ENCODE results near the gene NPR2. TPM values are rescaled to one million over a fixed set of nuclear protein-coding genes. Genes with fewer than 3 reads are reported as not detected.
A peak's percentile ranks its signal among the peaks of the same experiment; 100 is the strongest.

NPR2 gene
- total and polyA plus RNA-seq, 2 of the 13 experiments (the other 11 are each of a cell fraction or from before 2014, with no cell fraction given), result 7.4 to 9.4 TPM

DNA sequence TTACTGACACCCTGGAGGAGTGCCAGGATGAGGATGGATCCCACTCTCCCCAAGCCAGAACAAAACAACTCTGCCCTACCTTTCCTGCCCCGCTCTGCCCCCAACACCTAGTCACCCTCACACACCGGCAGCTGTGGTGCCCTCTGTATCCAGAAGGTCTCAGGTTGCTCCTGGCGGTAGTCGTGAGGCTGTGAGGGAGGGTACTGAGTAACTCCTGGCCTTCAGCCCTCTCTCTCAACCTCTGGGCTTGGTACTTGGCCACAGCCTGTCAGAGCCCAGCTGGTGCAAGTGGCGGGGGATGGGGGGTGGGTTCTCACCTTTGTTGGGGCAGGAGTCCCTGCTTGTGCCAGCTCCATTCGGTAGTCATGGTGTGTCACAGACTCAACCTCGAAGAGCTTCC is 18.7 kb downstream of the NPR2 start (continued):
- TF ChIP-seq, protein P1, sequence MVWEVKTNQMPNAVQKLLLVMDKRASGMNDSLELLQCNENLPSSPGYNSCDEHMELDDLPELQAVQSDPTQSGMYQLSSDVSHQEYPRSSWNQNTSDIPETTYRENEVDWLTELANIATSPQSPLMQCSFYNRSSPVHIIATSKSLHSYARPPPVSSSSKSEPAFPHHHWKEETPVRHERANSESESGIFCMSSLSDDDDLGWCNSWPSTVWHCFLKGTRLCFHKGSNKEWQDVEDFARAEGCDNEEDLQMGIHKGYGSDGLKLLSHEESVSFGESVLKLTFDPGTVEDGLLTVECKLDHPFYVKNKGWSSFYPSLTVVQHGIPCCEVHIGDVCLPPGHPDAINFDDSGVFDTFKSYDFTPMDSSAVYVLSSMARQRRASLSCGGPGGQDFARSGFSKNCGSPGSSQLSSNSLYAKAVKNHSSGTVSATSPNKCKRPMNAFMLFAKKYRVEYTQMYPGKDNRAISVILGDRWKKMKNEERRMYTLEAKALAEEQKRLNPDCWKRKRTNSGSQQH (CRISPR knock-in tag; IDR thresholded peaks at IDR 0.05; ENCODE audit: low read depth), result no peak
- no peak for TF ChIP-seq CBFB (CRISPR knock-in tag; IDR thresholded peaks at IDR 0.05)
- no peak for TF ChIP-seq IKZF1 (IDR thresholded peaks at IDR 0.05)
- no peak for TF ChIP-seq NR2F2 (IDR thresholded peaks at IDR 0.05; ENCODE audit: borderline replicate concordance, low read depth)
- TF ChIP-seq ZNF34 (CRISPR knock-in tag; IDR thresholded peaks at IDR 0.05; ENCODE audit: borderline replicate concordance), result no peak
- no peak for TF ChIP-seq ZNF552 (CRISPR knock-in tag; IDR thresholded peaks at IDR 0.05; ENCODE audit: borderline replicate concordance)
- TF ChIP-seq ESRRA (CRISPR knock-in tag; IDR thresholded peaks at IDR 0.05; ENCODE audit: low read depth), result no peak
- TF ChIP-seq, protein P2, sequence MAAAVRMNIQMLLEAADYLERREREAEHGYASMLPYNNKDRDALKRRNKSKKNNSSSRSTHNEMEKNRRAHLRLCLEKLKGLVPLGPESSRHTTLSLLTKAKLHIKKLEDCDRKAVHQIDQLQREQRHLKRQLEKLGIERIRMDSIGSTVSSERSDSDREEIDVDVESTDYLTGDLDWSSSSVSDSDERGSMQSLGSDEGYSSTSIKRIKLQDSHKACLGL (CRISPR knock-in tag; IDR thresholded peaks at IDR 0.05), result no peak
- no peak for TF ChIP-seq SMC3 (IDR thresholded peaks at IDR 0.05; ENCODE audit: low read length)
- no peak for TF ChIP-seq ZFP41 (CRISPR knock-in tag; IDR thresholded peaks at IDR 0.05; ENCODE audit: borderline replicate concordance)

DNA sequence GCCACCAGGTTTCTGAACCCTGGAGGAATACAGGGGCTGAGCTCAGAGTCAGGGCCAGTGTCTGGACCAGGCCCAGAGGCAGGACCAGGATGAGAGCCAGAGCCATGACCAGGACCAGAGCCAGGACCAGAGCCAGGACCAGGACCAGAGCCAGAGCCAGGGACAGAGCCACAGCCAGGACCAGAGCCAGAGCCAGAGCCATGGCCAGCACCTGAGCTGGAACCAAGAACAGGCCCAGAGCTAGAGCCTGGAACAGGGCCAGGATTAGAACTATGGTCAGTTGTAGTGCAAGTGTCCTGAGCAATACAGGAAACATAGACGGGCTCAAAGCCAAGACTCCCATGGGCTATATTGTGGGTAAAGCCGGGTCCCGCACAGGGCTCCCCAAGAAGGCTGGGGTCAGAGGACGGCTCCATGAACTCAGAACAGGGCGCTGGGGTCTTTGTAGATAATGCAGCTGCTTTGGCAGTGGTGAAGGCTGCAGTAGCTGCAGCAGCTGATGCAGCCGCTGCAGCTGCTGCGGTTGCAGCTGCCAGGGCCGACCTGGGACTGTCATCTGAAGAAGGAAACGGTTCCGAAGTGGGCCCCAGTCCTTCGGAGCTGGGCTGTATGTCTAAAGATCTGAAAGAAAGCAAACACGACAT is 20.1 kb downstream of the NPR2 start:
- ChIA-PET CTCF (ENCODE audit: low intra/inter-chr PET ratio, low total read pairs) (no interaction called here), POLR2A (interaction anchor here (0.6 to 1.3 kb wide), 6 partner anchors 11 to 121 kb away, joined by 3 to 5 read pairs (median 3); partner anchors contain the start of genes CREB3 and TLN1)
- WGBS (ENCODE audit: low lambda C conversion rate), result 17% methylated on average over 6 of the region's 12 CpGs
- Histone ChIP-seq H3K4me2 (ENCODE audit: low read depth, low read length) (peak overlapping the region; percentile 87), H3K9me3 (ENCODE audit: low read length) (no peaks in the 10 kb centered on the region), H3K36me3 (replicated peaks in 1 of 2; ENCODE audit: control insufficient read depth in 1 of 2, insufficient read depth in 2 of 2, low read length in 2 of 2) (peaks cover 4% of the 10 kb centered on the region in 2 experiments; a peak in 2 of 5 replicates), H3K9ac (ENCODE audit: insufficient read depth, low read depth, low read length) (peak overlapping the region; percentile 66; the same call in 1 of the 2 replicates), H4K20me1 (ENCODE audit: insufficient read depth, low read length) (no peaks in the 10 kb centered on the region), H2AFZ (ENCODE audit: low read length) (no peak overlapping the region), H3K27me3 (ENCODE audit: control insufficient read depth in 1 of 2, insufficient read depth in 2 of 2, low read length in 2 of 2) (no peaks in the 10 kb centered on the region), H3K79me2 (ENCODE audit: insufficient read depth, low read length) (peaks cover 5% of the 10 kb centered on the region), H3K27ac (ENCODE audit: extremely low read length, insufficient read depth, low read length) (peak overlapping the region; percentile 62), H3K4me3 (replicated peaks in 1 of 3; ENCODE audit: insufficient read depth in 1 of 3, low read depth in 2 of 3, low read length in 3 of 3) (peak overlapping the region; percentile 48 to 68 (median 56)), H3K4me1 (ENCODE audit: insufficient read depth, low read length) (peaks cover 36% of the 10 kb centered on the region)
- no peak for DNase-seq (ENCODE audit: low spot score)
- intact Hi-C loops (cut with micrococcal nuclease; ENCODE audit: unreplicated experiment) (no loop called here), in situ Hi-C loops (cut with HindIII; ENCODE audit: extremely low pct_ligation_motif_present, low pct_unique_long_range_greater_than_20kb) (no loop called here)
- FAIRE-seq, result no peak
- no peak for ATAC-seq
- BruUV-seq (replicated peaks), result no TSS peak
- TF ChIP-seq, protein P3, sequence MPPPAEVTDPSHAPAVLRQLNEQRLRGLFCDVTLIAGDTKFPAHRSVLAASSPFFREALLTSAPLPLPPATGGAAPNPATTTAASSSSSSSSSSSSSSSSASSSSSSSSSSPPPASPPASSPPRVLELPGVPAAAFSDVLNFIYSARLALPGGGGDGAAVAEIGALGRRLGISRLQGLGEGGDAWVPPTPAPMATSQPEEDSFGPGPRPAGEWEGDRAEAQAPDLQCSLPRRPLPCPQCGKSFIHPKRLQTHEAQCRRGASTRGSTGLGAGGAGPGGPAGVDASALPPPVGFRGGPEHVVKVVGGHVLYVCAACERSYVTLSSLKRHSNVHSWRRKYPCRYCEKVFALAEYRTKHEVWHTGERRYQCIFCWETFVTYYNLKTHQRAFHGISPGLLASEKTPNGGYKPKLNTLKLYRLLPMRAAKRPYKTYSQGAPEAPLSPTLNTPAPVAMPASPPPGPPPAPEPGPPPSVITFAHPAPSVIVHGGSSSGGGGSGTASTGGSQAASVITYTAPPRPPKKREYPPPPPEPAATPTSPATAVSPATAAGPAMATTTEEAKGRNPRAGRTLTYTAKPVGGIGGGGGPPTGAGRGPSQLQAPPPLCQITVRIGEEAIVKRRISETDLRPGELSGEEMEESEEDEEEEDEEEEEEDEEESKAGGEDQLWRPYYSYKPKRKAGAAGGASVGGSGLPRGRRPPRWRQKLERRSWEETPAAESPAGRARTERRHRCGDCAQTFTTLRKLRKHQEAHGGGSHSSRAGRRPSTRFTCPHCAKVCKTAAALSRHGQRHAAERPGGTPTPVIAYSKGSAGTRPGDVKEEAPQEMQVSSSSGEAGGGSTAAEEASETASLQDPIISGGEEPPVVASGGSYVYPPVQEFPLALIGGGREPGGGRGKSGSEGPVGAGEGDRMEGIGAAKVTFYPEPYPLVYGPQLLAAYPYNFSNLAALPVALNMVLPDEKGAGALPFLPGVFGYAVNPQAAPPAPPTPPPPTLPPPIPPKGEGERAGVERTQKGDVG (CRISPR knock-in tag; IDR thresholded peaks at IDR 0.05; ENCODE audit: borderline replicate concordance), result 0 out of 2 replicates have a peak, but pooled peaks have one; percentile 14
- no peak for TF ChIP-seq SNAPC2 (CRISPR knock-in tag; IDR thresholded peaks at IDR 0.05)
- no peak for TF ChIP-seq ZNF558 (CRISPR knock-in tag; IDR thresholded peaks at IDR 0.05; ENCODE audit: borderline replicate concordance)
- TF ChIP-seq, protein P4, sequence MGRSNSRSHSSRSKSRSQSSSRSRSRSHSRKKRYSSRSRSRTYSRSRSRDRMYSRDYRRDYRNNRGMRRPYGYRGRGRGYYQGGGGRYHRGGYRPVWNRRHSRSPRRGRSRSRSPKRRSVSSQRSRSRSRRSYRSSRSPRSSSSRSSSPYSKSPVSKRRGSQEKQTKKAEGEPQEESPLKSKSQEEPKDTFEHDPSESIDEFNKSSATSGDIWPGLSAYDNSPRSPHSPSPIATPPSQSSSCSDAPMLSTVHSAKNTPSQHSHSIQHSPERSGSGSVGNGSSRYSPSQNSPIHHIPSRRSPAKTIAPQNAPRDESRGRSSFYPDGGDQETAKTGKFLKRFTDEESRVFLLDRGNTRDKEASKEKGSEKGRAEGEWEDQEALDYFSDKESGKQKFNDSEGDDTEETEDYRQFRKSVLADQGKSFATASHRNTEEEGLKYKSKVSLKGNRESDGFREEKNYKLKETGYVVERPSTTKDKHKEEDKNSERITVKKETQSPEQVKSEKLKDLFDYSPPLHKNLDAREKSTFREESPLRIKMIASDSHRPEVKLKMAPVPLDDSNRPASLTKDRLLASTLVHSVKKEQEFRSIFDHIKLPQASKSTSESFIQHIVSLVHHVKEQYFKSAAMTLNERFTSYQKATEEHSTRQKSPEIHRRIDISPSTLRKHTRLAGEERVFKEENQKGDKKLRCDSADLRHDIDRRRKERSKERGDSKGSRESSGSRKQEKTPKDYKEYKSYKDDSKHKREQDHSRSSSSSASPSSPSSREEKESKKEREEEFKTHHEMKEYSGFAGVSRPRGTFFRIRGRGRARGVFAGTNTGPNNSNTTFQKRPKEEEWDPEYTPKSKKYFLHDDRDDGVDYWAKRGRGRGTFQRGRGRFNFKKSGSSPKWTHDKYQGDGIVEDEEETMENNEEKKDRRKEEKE (IDR thresholded peaks at IDR 0.05), result no peak
- TF ChIP-seq TGIF2 (CRISPR knock-in tag; IDR thresholded peaks at IDR 0.05), result no peak
- no peak for TF ChIP-seq ZNF263 (CRISPR knock-in tag; IDR thresholded peaks at IDR 0.05)
